Activated CD4-positive, CD25-positive, alpha-beta regulatory T cell treated with anti-CD3 and anti-CD28 coated beads, Interleukin-2, amount 50 U/mL, for 72 hours (primary cell): ENCODE data around the gene ADH5.
"Not testable (repeated sequence)": the region's sequence is repeated elsewhere in the genome, so short reads cannot be mapped to it uniquely, and the experiment has no call there.

Experiments used
- DNase-seq: peaks from one replicate; pipeline ENCODE4 v3.0.0; 2021

The ADH5 gene

DNA sequence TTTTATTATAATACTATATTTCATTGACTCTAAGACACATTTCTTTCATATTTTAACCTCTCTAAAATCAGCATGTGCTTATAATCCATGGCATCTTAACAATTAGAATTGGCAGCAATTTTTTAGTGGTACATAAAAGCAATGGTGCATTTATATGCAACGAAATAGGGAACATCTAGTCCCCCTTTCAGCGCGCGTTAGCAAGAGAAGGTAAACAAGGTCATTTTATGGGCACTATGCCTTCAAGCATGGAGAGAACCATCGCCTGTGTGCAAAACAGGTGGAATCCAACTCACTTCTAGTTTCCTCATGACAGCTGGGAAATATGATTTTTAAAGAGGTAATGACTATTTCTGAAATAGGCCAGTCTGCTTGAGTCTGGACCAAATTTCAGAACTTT, 6.4 kb downstream of the ADH5 start:
- no peak for DNase-seq

DNA sequence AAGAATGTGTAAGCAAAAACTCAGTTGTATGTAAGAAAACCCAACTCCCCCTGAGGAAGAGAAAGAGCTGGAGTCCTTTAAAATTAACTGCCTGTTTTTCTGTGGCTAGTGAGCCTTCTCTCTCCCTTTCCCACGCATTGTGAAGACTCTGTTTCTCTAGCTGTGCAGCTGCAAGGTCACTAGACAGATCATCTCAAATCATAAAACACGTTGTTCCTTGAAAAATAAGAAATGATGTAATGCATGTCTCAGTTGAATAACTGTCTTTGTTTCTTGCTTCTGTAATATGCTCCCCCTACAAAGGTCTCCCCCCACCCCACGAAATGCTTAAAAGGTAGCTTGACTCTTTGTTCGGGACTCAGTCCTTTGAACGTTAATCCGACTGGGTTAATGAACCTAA, 7.7 kb downstream of the ADH5 start:
- not testable (repeated sequence) for DNase-seq

DNA sequence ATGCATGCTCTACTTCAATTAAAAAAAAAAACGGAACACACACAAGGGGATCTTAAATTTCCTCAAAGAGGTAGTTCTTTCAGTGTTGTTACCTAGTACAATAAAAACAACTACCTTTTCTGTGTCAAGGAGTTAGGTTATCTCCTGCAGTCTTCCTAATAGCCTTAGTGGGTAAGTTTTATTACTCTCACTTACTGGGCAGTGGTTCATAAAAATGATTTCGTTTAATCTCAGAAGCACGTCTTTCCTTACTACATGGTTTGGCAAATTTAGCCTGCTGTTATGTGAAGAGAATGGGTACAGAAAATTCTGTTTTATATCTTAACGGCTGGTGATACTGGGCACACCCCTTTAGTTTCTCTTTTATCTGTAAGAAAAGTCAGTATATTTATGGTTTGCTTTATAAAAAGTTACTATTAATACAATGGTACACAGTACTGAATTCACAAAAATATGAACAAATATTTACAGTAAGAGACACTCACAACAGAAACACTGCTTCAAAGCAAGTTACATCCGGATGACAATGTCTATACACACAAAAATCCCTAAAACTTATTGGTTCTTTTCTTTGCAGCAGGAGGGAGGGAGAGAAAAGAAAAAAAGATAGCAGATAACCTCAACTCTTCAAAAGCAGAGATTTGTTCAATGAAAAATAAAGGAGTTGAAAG, 8.8 kb downstream of the ADH5 start:
- DNase-seq, result no peak

DNA sequence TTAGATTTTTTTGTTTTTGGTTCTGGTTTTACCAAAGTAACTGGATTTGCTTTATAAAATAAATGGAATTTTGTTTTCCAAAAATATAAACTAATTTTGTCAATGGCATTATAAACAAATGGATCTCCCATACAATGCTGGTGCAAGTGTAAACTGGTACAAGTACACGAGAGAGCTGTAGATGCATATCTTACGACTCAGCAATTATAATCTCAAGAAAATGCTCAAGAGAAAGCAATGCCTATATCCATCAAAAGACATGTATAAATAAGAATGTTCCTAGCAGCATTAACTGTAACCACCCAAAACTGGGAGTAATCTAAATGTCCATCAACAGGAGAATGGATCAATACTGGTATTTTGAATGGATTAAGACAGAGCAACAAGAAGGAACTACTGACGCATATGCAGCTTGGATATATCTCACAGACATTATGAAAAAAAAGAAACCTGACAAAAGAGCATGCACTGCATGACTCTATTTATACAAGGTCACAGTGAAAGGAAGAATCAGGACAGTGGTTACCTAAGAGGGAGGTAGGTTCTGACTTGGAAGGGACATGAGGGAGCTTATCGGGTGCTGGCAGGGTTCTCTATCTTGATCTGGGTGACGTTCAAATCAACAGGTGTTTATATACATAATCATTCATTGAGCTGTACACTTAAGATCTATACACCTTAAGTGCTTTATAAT, 9.5 kb downstream of the ADH5 start:
- no peak for DNase-seq

DNA sequence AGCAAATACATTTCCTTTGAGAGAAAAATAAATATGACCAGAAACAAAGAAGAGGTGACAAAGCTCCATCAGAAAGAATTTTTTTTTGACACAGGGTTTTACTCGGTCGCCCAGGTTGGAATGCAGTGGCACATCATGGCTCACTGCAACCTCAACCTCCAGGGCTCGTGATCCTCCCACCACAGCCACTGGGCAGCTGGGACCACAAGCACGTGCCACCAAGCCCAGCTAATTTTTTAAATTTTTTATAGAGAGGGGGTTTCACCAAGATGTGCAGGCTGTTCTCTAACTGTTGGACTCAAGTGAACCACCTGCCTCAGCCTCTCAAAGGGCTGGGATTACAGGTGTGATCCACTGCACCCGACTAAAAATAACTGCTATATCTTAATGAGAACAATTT, 10.3 kb downstream of the ADH5 start:
- DNase-seq, result no peak

DNA sequence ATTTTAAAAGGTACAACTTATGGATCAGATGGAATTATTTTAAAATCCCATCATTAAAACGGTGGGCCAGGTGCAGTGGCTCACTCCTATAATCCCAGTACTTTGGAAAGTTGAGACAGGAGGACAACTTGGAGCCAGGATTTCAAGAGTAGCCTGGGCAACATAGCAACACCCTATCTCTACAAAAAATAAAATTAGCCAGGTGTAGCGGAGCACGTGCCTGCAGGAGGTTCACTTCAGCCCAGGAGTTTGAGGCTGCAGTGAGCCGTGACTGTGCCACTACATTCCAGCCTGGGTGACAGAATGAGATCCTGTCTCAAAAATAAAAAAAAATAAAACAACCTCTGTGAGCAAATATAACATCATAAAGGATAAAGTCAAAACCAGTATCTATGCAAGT, 11.4 kb downstream of the ADH5 start:
- no peak for DNase-seq

DNA sequence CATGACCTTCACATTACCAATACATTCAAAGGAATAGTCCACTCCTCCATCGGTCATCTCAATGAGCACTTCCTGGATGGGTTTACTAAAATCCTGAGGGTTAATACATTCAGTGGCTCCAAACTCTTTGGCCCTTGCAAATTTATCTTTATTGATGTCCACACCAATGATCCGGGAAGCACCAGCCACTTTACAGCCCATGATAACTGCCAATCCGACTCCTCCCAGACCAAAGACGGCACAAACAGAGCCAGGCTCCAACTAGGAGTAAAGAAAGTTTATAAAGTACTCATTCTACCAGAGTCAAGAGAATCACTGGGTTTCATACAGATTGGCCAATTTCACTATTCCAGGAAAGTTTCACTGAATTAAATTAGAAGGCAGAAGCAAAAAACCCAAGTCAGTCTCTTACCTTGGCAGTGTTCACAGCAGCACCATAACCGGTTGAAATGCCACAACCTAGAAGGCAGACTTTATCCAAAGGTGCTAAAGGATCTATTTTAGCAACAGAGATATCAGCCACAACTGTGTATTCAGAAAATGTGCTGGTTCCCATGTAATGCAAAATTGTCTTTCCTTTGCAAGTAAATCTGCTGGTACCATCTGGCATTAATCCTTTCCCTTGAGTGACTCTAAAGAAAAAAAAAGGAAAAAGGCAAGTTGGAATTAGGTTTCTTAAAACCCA, 12.2 kb downstream of the ADH5 start:
- DNase-seq, result no peak

DNA sequence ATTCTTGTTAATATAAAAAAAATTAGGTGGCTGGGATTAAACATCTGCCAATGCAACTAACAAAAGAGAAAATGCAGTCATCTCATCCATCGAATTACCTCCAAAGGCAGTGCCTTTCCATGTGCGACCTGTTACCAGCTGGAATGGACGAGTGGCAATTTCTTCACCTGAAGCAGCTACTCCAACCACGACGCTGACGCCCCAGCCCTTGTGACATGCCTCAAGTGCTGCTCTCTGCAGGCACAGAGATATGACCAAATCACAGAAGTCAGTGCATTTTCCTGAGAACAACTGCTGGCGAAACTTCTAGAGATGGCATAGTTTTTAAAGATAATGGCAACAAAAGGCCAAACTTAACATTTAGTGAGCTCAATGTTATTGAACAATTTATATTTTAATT, 13.8 kb downstream of the ADH5 start:
- DNase-seq, result no peak

DNA sequence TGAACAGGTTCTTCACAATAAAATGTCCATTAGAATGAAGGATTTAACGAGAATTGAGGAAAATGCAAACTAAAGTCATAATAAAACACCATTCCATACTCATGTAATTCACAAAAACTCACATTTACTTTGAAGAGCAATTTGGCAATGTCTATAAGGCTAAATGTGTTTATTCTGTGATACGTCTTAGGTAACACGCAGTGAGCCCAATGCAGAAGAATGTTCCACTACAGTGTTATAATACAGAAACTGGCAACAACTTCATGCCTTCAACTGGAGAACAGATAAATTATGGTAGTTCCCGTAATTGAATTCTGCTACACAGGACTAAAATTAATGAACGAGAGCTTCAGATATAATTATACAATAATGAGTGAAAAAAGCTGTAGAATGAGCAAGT, 17.4 kb downstream of the ADH5 start:
- no peak for DNase-seq

DNA sequence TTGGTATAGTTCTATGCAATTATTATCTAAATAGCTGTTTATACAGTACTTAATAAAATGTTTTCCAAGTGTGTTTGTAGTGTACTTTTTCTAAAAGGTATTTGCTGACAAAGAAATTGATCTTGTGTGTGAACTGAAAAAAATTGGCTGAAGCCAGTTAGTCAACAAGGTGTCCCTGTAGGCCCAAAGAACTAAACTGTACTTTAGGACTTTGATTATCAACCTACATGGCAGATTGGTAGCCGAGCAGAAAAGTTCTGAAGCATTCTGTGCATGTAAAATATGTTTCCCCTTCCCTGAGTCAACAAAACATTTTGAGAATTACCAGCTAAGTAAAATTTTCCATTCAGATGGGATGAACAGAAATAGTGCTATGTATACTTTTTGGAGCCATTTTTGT, 21.0 kb downstream of the ADH5 start:
- DNase-seq, result no peak

DNA sequence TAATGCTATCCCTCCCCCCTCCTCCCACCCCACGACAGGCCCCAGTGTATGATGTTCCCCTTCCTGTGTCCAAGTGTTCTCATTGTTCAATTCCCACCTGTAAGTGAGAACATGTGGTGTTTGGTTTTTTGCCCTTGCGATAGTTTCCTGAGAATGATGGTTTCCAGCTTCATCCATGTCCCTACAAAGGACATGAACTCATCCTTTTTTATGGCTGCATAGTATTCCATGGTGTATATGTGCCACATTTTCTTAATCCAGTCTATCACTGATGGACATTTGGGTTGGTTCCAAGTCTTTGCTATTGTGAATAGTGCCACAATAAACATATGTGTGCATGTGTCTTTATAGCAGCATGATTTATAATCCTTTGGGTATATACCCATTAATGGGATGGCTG, 23.1 kb downstream of the ADH5 start:
- not testable (repeated sequence) for DNase-seq

DNA sequence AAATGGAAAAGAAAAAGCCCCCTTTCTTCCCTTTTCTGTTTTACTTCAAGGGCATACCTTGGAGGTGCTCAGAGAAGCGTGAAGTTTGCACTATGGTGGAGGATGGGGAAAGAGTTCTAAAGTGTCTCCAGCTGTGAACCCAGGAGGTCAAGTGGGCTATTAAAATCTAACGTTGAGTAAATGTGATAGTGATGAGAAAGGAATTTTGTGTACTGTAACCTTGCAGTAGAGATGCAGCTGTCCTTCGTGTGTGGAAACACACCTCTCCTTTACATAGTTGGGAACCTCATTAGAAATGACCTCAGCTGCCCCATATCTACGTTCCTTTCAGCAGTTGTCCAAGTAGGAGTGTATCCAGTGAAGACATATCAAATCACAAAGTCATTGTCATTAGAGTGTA, 26.5 kb downstream of the ADH5 start:
- DNase-seq, result no peak

DNA sequence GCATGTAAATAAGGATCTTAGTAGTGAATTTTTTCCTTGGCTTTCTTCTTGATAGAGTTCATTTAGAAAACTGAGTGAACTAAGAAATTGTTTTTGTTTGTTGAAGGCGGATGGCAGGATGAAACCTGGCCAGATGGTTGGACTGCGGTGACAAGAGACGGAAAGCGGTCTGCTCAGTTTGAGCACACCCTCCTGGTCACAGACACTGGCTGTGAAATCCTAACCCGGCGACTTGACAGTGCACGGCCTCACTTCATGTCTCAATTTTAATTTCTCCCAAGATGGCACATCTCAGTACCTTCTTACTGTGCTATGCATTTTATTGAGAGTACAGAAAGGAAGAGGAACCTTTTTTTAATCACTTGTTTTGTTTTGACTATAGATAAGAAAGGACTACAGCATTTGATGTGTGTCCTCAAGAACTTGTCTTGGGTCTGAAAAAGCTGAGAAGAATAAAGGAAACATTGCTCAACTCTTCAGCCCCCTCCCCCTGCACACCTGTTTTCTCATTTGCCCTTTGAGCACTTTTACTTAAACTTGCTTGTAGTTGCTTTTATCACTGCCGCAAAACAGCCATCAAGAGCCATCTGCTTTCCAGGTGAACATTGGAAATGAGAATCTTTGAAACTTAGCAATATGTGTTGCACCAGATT, 27.4 kb downstream of the ADH5 start:
- no peak for DNase-seq

DNA sequence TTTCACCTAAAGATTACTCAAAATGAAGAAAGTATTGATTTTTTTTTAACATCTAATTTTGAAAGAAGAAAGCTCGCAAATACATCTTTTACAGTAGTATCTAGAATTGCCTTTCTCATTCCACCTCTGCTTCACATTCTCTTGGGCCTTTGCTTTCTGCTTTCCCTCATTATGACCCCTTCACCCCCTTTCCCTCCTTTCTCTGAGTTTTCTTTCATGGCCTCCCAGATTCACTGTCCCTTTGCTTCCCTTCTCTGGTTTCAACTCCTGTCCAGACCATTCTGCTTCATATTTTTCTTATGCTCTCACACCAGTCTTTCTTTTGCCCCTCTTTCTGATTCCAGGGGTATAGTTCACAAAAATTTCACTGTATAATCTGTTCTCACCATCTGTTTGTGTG, 29.0 kb downstream of the ADH5 start:
- DNase-seq, result no peak

DNA sequence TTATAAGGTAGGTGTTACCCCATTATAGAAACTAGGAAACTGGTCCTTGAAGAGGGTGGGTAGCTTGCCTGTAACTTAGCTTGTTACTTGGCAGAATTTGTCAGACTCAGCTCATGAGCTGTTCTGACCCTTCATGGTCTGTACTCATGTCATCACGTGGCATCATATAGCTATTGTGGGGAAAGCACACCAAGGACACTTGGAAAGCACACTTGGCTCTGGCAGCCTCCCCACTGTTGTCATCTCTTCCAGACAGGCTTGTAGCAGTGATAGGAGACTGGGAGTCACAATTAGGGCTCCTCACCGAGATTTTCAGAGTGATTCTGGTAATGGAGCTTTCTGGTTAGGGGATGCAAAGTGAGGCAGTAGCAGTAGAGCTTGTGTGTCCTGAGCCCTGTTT, 30.4 kb downstream of the ADH5 start:
- no peak for DNase-seq

DNA sequence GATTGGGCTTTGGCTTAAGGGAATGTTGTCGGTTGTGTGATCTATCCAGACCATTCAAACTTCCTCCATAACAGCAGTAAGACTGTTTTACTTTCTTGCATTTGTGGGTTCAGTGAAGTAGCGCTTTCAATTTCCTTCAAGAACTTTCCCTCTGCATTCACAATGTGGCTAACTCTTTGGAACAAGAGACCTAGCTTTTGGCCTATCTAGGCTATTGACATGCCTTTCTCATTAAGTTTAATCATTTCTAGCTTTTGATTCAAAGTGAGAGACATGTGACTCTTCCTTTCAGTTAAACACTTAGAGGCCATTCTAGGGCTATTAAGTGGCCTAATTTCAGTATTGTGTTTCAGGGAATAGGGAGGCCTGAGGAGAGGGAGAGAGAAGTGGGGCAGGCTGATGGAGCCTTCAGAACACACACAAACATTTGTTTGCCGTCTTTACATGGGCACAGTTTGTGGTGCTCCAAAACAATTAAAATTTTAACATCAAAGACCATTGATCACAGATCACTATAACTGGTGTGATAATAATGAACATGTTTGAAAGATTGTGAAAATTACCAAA, 34.1 kb downstream of the ADH5 start:
- DNase-seq, result no peak

DNA sequence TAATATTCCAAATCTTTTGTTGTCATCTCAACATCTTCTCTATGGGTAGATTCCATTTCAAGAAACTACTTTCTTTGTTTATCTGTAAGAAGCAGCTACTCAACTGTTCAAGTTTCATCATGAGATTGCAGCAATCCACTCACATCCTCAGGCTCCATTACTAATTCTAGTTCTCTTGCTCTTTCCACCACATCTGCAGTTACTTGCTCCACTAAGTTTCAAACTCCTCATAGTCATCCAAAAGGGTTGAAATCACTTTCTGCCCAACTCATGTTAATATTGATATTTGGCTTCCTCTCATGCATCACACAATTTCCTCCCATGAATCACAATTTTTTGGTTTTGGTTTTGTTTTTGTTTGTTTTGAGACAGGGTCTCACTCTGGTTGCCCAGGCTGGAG, 35.7 kb downstream of the ADH5 start:
- DNase-seq, result no peak

DNA sequence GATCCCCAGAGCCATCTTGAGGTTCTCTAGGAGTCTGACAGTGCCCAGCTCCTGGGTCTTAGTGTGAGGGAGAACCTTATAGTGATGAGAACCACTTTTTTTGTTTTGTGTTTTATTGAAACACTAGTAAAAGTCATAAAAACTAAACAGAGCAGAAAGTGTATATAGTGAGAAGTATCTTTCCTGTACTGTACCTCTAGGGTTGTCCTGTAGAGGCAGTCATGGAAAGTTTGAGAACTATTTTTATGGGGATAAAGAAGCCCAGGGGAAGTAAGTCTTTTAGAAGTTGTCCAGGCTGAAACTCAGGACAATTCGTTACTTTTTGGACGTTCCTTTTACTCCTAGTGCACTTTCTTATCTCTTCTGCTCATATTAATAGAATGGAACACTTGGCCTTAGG, 40.9 kb downstream of the ADH5 start:
- no peak for DNase-seq

DNA sequence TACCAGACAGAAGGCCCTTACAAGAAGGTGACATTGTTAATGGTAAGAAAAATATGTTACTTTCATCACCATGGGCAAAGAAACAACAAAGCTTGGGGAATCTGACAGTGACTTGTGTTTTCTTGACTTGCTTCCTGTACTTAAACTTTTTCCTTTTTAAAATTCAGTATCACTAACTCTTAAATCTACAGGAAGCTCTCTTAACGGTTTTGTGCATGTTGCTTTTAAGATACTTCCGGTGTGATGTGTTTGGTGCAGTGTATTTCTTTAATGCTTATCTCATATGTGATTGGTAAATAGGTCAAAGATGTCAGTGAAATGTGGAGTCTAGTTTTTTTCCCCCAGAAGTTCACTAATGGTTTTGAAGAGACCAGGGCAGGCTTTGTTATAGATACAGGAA, 45.2 kb downstream of the ADH5 start:
- DNase-seq, result no peak

DNA sequence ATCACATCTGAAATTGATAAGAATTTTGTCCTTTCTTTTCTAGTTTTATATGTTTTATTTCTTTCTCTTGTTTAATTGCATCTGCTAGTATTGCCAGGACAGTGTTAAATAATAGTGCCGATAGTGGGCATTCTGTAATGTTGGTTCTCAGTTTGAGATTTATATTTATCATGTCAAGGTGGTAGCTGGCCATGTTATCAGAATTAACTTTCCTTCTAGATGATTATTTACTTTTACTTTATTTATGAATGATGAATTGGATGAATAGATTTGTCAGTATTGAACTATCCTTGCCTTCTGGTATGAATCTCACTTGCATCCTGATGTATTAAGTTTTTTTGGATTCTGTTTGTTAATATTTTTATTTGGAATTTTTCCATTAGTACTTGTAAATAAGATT, 50.4 kb downstream of the ADH5 start:
- DNase-seq, result no peak

DNA sequence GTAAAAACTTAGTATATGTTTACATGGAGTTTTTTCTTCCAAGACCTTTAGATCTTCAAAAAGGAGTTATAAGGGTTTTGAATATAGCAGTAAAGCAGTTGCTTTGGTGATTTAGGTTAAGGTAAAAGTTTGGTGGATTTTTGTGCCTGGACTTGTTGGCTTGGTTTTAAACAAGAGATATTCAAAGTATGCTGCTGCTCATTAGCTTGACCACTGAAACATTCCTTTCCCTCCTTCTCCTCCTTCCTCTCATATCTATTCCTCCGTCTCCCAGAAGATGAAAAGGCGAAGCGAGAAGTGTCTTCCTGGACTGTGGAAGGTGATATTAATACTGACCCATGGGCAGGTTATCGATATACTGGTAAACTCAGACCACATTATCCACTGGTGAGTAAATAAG, 54.6 kb downstream of the ADH5 start:
- DNase-seq, result no peak

DNA sequence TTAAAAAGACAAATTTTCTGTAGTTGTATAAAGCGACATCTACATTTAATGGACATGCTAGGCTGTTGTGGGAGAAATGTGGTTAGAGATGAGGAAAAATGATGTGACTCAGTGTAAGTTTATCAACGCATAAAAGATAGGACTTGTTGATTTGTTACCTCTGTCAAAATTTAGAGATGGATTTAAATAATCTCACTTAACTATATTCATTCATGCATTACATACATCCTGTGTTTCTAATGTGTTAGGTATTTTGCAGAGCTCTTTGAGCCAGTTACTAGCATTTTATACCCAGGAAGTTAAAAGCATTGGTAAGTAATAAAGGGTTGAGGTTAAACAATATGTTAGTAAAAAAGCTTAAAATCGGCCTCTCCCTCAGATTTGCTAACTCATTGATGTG, 58.7 kb downstream of the ADH5 start:
- no peak for DNase-seq

DNA sequence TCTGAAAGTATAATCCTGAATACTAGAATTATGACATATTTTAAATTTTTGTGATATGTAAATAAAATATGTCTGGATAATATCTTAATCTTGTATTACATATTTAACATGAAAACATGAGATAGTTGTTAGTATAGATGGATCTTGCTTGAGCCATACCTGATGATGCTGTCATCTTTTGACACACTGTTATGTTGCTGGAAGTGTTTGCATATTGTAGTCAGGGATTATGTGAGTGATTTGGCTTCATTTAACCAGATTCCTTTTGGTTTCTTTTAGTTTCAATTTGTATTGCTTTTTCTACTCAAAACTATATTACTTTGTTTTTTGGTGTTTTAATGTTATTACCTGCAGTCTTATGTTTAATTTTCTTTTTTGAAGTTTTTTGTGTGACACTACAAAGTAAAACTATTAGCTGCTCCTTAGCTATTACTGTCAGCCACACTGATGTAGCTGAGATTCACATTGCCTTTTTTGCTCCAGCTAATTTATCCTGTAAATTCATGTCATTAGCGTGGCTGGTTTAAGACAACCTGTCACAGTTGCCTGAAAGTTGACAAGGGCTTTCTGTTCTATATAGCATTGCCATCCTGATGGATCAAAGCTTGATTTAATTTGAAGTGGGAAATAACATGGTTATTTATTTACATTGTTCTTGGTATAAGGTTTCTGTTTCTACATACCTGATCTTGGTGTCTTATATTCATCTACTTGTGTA, 59.4 kb downstream of the ADH5 start:
- DNase-seq, result no peak
